Mesendoderm (in vitro differentiated cells): ENCODE data around the gene ERCC1.
A peak's percentile ranks its signal among the peaks of the same experiment; 100 is the strongest.
"Not testable (repeated sequence)": the region's sequence is repeated elsewhere in the genome, so short reads cannot be mapped to it uniquely, and the experiment has no call there.

Source experiments
- DNase-seq: peaks from one replicate; pipeline ENCODE4 v3.0.0; 2013
- H2AK5ac ChIP-seq: 2 replicates; pipeline ENCODE4 v1.6.1; 2013; ENCODE audit warnings: low read length, inconsistent platforms
- H2BK120ac ChIP-seq: 2 replicates; pipeline ENCODE4 v1.6.1; 2013; ENCODE audit warnings: low read depth, mild to moderate bottlenecking, low read length, moderate library complexity, mixed read lengths
- H2BK15ac ChIP-seq: replicated peaks from 2 replicates; pipeline ENCODE4 v1.6.1; 2013; ENCODE audit warnings: low read depth, mild to moderate bottlenecking, moderate library complexity
- H2BK5ac ChIP-seq: 2 replicates; pipeline ENCODE4 v1.6.1; 2013; ENCODE audit warnings: low read length, inconsistent platforms
- H3K18ac ChIP-seq: 2 replicates; pipeline ENCODE4 v1.6.1; 2013; ENCODE audit warnings: mild to moderate bottlenecking, low read length, mixed read lengths
- H3K23ac ChIP-seq: one replicate; pipeline ENCODE4 v1.6.1; 2013; ENCODE audit warnings: low read length
- H3K27ac ChIP-seq: 2 replicates; pipeline ENCODE4 v1.5.1; 2013; ENCODE audit warnings: low read depth, mild to moderate bottlenecking, inconsistent platforms, low read length, moderate library complexity
- H3K27me3 ChIP-seq: 2 replicates; pipeline ENCODE4 v1.6.1; 2013; ENCODE audit warnings: low read length, control low read depth, mild to moderate bottlenecking, inconsistent platforms; ENCODE audit not compliant: insufficient read depth, poor library complexity
- H3K36me3 ChIP-seq: 2 replicates; pipeline ENCODE4 v1.6.1; 2013; ENCODE audit warnings: low read length, inconsistent platforms; ENCODE audit not compliant: control insufficient read depth, insufficient read depth
- H3K4ac ChIP-seq: one replicate; pipeline ENCODE4 v1.6.1; 2013; ENCODE audit warnings: low read depth, mild to moderate bottlenecking, low read length, moderate library complexity
- H3K4me1 ChIP-seq: 2 replicates; pipeline ENCODE4 v1.6.1; 2013; ENCODE audit warnings: low read depth, low read length, inconsistent platforms; ENCODE audit not compliant: control insufficient read depth
- H3K4me2 ChIP-seq: 2 replicates; pipeline ENCODE4 v1.6.1; 2013; ENCODE audit warnings: low read length
- H3K4me3 ChIP-seq: 2 replicates; pipeline ENCODE4 v1.5.1; 2013; ENCODE audit warnings: mild to moderate bottlenecking, low read length
- H3K56ac ChIP-seq: one replicate; pipeline ENCODE4 v1.6.1; 2013; ENCODE audit warnings: low read length
- H3K79me1 ChIP-seq: 2 replicates; pipeline ENCODE4 v1.6.1; 2013; ENCODE audit warnings: low read length, inconsistent platforms
- H3K79me2 ChIP-seq: 2 replicates; pipeline ENCODE4 v1.6.1; 2013; ENCODE audit warnings: mild to moderate bottlenecking, low read length; ENCODE audit not compliant: control insufficient read depth, insufficient read depth
- H3K9ac ChIP-seq: 2 replicates; pipeline ENCODE4 v1.6.1; 2013; ENCODE audit warnings: low read length, inconsistent platforms
- H4K5ac ChIP-seq: one replicate; pipeline ENCODE4 v1.6.1; 2013; ENCODE audit warnings: low read length
- H4K8ac ChIP-seq: one replicate; pipeline ENCODE4 v1.6.1; 2013; ENCODE audit warnings: low read depth, mild to moderate bottlenecking, control low read depth, low read length, moderate library complexity
- WGBS: extraction: QIAGEN DNeasy Blood & Tissue Kit; methylation state at CpG from one replicate; pipeline ENCODE4 v1.1.7; 2013; ENCODE audit warnings: low lambda C conversion rate, missing lambda C conversion rate; ENCODE audit not compliant: insufficient coverage; ENCODE audit errors: extremely low coverage; 5-methylcytosine and 5-hydroxymethylcytosine counted together

ERCC1 gene

DNA sequence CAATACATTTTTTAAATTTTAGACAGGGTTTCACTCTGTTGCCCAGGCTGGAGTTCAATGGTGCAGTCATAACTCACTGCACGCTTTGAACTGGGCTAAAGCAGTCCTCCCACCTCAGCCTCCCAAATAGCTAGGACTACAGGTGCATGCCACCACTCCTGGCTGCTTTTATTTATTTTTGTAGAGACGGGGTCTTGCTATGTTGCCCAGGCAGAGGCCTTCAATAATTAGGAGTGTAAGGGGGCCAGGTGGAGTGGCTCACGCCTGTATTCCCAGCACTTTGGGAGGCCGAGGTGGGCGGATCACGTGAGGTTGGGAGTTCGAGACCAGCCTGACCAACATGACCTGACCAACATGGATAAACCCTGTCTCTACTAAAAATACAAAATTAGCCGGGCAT is 8.8 kb upstream of the ERCC1 start:
- not testable (repeated sequence) for H3K79me1 ChIP-seq, H3K4me1 ChIP-seq, H3K18ac ChIP-seq, H3K27me3 ChIP-seq, H3K4me3 ChIP-seq, H3K23ac ChIP-seq, H2BK15ac ChIP-seq, H2BK120ac ChIP-seq, H3K36me3 ChIP-seq, H4K5ac ChIP-seq, H2BK5ac ChIP-seq, H3K27ac ChIP-seq, H3K9ac ChIP-seq, H3K4ac ChIP-seq, DNase-seq, H3K56ac ChIP-seq, H3K4me2 ChIP-seq, H2AK5ac ChIP-seq, H3K79me2 ChIP-seq, H4K8ac ChIP-seq
- WGBS = no CpG with 5 or more reads among the region's 8 CpGs

DNA sequence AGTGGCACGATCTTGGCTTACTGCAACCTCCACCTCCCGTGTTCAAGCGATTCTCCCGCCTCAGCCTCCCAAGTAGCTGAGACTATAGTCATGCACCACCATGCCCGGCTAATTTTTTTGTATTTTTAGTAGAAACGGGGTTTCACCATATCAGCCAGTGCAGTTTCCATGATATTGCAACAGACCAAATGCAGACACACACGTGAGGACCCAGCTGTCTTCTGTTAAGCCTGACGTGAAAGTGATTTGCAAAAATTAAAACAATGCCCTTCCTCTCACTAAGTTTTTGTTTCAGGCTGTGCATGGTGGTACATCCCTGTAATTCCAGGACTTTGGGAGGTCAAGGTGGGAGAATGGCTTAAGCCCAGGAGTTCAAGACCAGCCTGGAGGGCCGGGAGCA is 7.3 kb upstream of the ERCC1 start:
- not testable (repeated sequence) for H3K4me1 ChIP-seq, H3K79me2 ChIP-seq, H4K5ac ChIP-seq, H4K8ac ChIP-seq, H3K4me3 ChIP-seq, H2BK15ac ChIP-seq, H3K18ac ChIP-seq, H3K56ac ChIP-seq, DNase-seq, H3K79me1 ChIP-seq, H3K27me3 ChIP-seq, H3K36me3 ChIP-seq, H3K23ac ChIP-seq, H2BK5ac ChIP-seq, H3K4me2 ChIP-seq, H3K27ac ChIP-seq, H3K4ac ChIP-seq, H2BK120ac ChIP-seq, H3K9ac ChIP-seq, H2AK5ac ChIP-seq
- WGBS = no CpG with 5 or more reads among the region's 9 CpGs

DNA sequence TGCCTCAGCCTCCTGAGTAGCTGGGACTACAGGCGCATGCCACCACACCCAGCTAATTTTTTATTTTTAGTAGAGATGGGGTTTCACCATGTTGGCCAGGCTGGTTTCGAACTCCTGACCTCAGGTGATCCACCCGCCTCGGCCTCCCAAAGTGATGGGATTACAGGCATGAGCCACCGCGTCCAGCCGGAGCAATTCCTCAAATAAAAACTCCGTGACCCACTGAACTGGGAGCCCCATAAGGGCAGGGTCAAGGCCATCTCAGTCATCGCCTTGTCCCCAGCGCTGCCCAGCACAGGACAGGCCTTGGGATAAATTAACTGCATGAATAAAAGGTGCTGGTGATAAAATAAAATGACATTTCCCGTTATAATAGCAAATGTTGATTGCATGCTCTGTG is 6.2 kb upstream of the ERCC1 start:
- not testable (repeated sequence) for H3K79me1 ChIP-seq, H3K36me3 ChIP-seq, H2BK120ac ChIP-seq, H3K4me1 ChIP-seq, DNase-seq, H3K4me3 ChIP-seq, H3K18ac ChIP-seq, H3K4ac ChIP-seq, H2BK5ac ChIP-seq, H2BK15ac ChIP-seq, H4K8ac ChIP-seq, H4K5ac ChIP-seq, H3K27me3 ChIP-seq, H2AK5ac ChIP-seq, H3K23ac ChIP-seq, H3K4me2 ChIP-seq, H3K56ac ChIP-seq, H3K79me2 ChIP-seq, H3K9ac ChIP-seq, H3K27ac ChIP-seq
- WGBS = no CpG with 5 or more reads among the region's 11 CpGs

DNA sequence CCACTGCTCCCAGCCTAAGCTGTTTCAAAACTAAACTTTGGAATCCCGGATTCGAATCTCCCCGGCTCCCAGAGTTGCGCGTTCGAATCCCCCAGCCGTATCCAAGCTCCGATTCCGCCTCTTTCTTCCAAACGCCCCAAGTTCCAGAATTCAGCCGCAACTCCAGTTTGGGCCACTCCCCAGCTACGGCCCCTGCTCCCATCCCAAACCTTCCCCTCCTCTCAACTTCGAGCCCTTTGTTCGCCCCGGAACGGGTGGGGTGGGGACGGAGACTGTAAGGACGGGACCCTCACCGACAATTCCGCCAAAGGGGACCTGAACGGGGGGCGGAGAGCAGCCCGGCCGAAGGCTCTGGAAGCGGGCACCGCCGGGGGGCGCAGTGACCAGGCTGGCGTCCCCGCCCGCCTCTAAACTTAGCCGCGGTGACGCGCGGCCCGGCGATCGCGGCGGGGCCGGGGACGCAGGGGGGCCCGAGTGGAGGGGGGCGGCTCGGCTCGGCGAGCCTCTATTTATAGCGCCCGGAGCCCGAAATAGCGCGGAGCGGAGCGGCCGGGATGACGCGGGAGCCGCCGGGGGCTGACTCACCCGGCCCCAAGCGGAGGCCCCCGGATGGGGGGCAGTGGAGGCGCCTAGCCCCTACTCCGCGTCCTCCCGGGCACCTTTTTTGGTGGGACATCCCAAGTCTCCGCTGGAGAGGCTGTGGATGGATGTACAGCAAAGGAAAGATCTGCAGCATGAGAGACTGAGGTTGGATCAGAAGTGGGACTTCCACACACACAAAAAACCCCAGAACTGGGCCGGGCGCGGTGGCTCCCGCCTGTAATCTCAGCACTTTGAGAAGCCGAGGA is 4.9 kb upstream of the ERCC1 start:
- Histone ChIP-seq H2BK15ac (no peak overlapping the region), H3K23ac (no peak overlapping the region), H3K4me1 (no peaks in the 10 kb centered on the region), H3K27me3 (no peaks in the 10 kb centered on the region), H4K5ac (no peak overlapping the region), H3K79me2 (no peaks in the 10 kb centered on the region), H3K9ac (peak overlapping the region; percentile 43), H2BK5ac (no peak overlapping the region), H3K36me3 (no peaks in the 10 kb centered on the region), H2AK5ac (no peak overlapping the region), H3K27ac (no peak overlapping the region), H3K18ac (peak overlapping the region; percentile 85), H2BK120ac (no peak overlapping the region), H3K79me1 (no peaks in the 10 kb centered on the region), H3K4me3 (peak overlapping the region; percentile 1), H3K4ac (no peak overlapping the region), H3K4me2 (peak overlapping the region; percentile 80), H3K56ac (peak overlapping the region; percentile 59), H4K8ac (no peak overlapping the region)
- no CpG with 5 or more reads among the region's 73 CpGs for WGBS
- DNase-seq = peak; percentile 63

DNA sequence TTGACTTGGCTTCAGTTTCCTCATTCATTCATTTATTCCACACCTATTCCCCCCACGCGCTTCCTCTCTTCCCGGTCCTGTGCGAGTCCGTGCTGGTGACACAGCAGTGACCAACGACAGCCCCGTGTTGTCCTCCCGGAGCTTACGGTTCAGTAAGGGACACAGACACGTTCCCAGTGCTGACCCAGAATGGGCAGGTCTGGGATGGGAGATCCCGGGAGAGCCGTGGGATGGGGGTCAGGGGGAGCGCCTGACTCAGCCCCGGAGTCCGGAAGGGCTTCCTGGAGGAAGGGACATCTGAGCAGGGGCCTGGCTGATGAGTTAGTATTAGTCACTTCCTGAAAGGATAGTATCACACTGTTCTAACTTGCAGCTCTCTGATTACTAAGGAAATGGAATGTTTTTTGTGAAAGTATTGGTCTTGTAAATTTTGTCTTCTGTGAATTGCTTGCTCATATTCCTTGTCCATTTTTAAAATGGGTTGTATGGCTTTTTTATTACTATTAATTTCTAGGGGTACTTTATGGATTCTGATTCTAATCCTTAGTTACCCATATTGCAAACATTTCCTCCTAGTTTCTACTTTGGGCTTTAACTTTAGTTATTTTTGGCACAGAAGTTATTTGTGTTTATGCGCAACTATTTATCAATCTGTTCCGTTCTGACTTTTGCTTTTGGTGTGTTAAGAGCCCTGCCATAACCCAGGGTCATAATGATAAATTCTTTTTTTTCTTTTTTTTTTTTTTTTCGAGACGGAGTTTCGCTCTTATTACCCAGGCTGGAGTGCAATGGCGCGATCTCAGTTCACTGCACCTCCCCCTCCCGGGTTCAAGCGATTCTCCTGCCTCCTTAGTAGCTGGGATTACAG is 708 bp upstream of the ERCC1 start:
- Histone ChIP-seq H3K27ac (peak overlapping the region; percentile 82), H2BK15ac (no peak overlapping the region), H3K18ac (peak overlapping the region; percentile 31), H2BK5ac (peak overlapping the region; percentile 44), H3K36me3 (no peaks in the 10 kb centered on the region), H4K8ac (no peak overlapping the region), H2BK120ac (peak overlapping the region; percentile 14), H3K79me1 (peaks cover 5% of the 10 kb centered on the region), H3K56ac (peak overlapping the region; percentile 96), H3K27me3 (no peaks in the 10 kb centered on the region), H3K4me1 (peaks cover 2% of the 10 kb centered on the region), H3K9ac (peak overlapping the region; percentile 89), H3K4me2 (peak overlapping the region; percentile 88), H3K79me2 (peaks cover 2% of the 10 kb centered on the region), H3K4ac (peak overlapping the region; percentile 25), H4K5ac (peak overlapping the region; percentile 5), H3K4me3 (peak overlapping the region; percentile 53), H3K23ac (peak overlapping the region; percentile 7), H2AK5ac (peak overlapping the region; percentile 43)
- no CpG with 5 or more reads among the region's 24 CpGs for WGBS
- DNase-seq = peak; percentile 92
